Astrocyte of the hippocampus (primary cell): ENCODE results near the gene RPS24.
"Not testable (repeated sequence)": the region's sequence is repeated elsewhere in the genome, so short reads cannot be mapped to it uniquely, and the experiment has no call there.

Experiments
- DNase-seq: peaks from one replicate; pipeline ENCODE4 v3.0.0; 2011; ENCODE audit warnings: low read depth, low spot score

The RPS24 gene

GRCh38 chr10:78033637-78034470, at the start of gene RPS24:
Gene RPS24, plus strand, starts transcription at chr10:78033863. Its CDS starts 39 bp downstream, at chr10:78033902.
- peak; percentile 99 for DNase-seq

- DNase-seq: no peak
These were observed 48.7 kb upstream of the RPS24 start for GRCh38 chr10:77984986-77985385.

DNA sequence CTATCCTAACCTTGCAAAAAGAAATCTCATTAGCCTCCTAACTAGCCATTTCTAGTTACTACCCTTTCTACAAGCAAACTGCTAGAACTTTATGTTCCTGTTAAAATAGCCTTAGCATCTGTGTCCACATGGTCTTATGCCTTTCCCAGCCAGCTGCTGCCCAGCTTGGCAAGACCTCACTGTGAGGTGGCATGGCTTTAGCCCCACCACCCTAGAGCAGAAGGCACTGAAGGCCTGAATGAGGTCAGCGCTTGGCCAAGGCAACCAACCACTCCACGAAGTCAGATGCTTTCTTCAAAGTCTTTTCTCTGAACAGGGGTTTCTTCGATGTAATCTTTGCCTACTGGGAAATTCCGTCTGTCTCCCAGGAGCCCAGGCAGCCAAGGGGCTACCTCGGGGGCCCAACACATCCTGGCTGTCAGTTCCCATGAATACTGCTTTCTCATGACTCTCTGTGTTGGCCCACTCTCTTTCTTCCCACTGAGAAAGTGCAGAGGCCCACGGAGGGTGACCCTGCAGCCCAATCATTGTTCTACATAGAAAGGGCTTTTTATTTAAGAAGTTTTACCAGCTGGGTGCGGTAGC, 45.9 kb upstream of the RPS24 start:
- DNase-seq: no peak

DNA sequence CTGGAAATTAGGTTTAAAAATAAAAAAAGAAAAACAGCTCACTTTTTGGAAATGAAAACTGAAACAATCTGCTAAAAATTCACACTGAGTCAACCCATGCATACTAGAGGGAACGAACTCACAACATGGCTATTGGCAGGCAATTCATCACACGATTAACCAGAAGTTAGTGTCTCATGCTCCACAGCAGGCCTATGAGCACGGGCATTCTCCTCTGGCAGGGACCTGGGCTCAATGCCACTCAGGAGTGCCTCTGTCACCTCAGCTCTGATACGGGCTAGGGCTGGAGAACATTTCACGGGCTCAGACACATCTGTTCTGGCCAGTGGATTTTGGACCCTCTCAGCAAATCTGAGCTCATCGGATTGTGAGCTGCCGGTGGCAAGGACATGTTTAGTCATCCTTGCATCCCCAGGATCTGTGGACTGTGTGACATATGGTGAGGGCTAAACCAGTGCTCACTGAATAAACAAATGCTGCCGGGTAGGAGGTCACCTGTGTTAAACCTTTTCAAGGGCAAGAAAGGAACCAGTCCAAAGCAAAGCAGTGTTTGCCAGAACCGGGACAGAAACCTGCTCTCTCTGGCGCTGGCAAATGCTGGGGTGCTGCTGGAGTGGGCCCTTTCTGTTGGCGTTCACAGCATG, 44.5 kb upstream of the RPS24 start:
- peak; percentile 48 for DNase-seq

GRCh38 chr10:77993620-77994019, 40.0 kb upstream of the RPS24 start:
- DNase-seq: no peak

DNA sequence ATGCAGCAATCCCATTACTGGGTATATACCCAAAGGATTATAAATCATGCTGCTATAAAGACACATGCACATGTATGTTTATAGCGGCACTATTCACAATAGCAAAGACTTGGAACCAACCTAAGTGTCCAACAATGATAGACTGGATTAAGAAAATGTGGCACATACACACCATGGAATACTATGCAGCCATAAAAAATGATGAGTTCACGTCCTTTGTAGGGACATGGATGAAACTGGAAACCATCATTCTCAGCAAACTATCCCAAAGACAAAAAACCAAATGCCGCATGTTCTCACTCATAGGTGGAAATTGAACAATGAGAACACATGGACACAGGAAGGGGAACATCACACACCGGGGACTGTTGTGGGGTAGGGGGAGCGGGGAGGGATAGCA, 34.9 kb upstream of the RPS24 start:
- DNase-seq: not testable (repeated sequence)

- no peak for DNase-seq
These were observed 33.5 kb upstream of the RPS24 start for GRCh38 chr10:78000206-78000605.

- no peak for DNase-seq
These were observed 32.6 kb upstream of the RPS24 start for GRCh38 chr10:78000956-78001472.

GRCh38 chr10:78002541-78003288, 30.9 kb upstream of the RPS24 start:
- no peak for DNase-seq

- no peak for DNase-seq
These were observed 29.2 kb upstream of the RPS24 start for GRCh38 chr10:78004215-78005026.

DNA sequence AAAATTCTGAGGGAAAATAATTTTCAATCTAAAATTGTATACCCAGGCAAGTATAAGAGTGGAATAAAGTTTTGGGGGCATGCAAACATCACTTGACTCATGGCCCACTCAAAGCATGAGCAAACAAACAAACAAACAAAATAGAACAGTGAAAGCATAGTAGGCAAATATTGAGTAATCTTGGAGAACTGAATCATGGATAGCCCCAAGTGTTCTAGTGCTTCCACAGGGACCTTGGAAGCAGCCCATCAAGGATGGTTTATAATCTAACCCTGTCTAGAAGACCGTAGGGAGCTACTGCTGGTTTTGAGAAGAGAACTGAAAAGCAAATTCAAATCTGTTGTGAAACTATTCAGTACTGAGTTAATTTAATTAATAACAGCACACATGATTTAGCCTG, 26.5 kb upstream of the RPS24 start:
- no peak for DNase-seq

- no peak for DNase-seq
These were observed 24.0 kb upstream of the RPS24 start for GRCh38 chr10:78009662-78010061.

DNA sequence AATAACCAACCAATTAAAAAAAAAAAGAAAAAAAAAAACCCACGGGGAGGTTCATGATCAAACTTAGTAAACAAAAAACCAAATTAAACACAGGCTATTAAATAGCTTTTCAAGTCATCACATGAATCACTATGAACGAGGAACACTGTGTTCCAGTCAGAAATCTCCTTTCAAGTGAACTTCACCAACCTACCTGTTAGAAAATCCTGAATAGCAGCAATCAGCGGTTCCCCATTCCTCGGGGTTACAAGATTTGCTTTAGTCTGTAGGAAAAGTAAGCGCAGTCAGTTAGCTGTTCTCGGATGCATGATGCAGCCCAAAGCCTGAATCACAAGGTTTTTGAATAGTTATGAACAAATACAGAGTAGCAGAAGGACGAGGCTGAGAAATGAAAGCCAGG, 23.4 kb upstream of the RPS24 start:
- DNase-seq: no peak

- DNase-seq: no peak
These were observed 22.6 kb upstream of the RPS24 start for GRCh38 chr10:78011065-78011464.

DNA sequence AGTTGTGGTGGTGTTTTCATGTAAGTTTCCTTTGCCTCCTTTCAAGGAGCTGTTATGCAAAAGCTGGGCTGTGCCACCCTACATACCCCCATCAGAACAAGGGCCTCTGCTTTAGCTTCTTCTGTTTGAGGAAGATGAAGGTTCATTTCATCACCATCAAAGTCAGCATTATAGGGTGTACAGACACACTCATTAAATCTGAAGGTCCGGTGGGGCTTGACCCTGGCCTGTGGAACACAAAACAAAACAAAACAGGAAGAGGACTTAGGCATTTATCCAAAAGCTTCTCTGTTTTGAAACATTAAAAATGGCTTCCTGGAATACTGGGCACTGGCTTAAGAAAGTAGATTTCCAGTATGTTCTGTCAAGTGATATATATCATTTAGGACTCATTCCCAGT, 20.1 kb upstream of the RPS24 start:
- DNase-seq: no peak

DNA sequence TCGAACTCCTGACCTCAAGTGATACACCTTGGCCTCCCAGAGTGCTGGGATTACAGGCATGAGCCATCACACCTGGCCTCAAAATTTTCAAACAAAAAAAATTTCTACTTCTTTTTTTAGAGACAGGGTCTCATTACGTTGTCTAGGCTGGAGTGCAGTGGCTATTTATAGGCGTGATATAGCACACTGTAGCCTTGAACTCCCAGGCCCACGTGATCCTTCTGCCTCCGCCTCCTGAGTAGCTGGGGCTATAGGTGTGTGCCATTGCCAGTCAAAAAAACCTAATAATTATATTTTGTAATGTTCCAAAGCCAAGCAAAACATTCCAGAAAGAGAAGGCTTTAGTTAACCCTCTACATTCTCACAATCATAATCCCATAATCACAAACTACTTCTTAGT, 18.1 kb upstream of the RPS24 start:
- no peak for DNase-seq

DNA sequence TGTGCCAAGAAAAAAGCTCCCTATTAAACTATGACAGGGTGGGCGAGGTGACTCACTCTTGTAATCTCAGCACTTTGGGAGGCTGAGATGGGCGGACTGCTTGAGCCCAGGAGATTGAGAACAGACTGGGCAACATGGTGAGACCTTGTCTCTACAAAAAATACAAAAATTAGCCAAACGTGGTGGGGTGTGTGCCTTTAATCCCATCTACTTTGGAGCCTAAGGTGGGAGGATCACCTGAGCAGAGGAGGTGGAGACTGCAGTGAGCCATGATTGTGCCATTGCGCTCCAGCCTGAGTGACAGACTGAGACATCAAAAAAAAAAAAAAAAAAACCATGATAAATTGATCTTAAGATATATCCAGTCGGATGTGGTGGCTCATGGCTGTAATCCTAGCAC, 15.8 kb upstream of the RPS24 start:
- DNase-seq: no peak

DNA sequence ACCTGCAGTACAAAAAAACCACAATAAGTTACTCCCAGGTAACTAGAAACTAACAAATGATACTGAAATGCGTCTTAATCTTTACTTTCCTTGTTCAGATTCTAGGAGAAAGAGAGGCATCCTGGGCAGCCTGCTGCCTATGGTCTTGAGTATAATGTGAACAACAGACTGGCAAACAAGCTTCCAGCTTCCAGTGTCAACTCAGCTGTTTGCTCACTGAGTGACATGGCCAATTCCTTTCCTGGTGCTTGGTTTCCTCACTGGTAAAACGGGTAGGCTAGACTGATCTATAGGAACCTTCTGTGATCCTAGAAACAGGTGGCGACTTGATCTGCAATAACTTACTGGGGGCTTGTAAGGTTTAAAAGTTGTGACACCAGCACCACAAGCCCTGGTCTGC, 14.4 kb upstream of the RPS24 start:
- no peak for DNase-seq

DNA sequence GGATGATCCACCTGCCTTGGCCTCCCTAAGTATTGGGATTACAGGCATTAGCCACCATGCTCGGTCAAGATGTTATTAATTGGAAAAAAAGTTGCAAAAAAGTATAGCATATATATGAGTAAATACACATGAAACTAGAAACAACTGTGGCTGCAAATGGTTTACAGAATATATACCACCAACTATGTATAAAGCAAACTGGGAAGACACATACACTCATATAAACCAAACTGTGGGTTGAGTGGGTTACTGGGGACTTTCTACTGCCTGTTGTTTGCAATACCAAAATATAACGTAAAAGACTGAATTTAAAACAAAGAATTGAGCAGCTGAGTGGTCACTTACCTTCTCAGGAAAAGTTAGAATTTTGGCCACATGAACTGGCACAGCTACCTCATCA, 12.5 kb upstream of the RPS24 start:
- DNase-seq: no peak

GRCh38 chr10:78023741-78024140, 9.9 kb upstream of the RPS24 start:
- DNase-seq: no peak
